Neural progenitor cell (in vitro differentiated cells): Measurements from ENCODE around the gene LMCD1. TPM values are rescaled to one million over a fixed set of nuclear protein-coding genes. Genes with fewer than 3 reads are reported as not detected.

Source experiments
- DNase-seq: peaks from one replicate; pipeline ENCODE4 v3.0.0-alpha.2; 2016; ENCODE audit warnings: low spot score
- H2AFZ ChIP-seq: fragments of 200-600 bp; sonication (generic); replicated peaks from 2 replicates; pipeline ENCODE4 v1.6.1; 2016; ENCODE audit warnings: antibody characterized with exemption
- H3F3A ChIP-seq: fragments of 200-600 bp; sonication (generic); 2 replicates; pipeline ENCODE4 v1.6.1; 2016; ENCODE audit warnings: antibody characterized with exemption, low read depth
- H3K27ac ChIP-seq: fragments of 200-600 bp; sonication (generic); 2 replicates; pipeline ENCODE4 v1.5.1; 2016; ENCODE audit warnings: mild to moderate bottlenecking
- H3K27me3 ChIP-seq: fragments of 200-600 bp; sonication (generic); 2 replicates; pipeline ENCODE4 v1.6.1; 2016; ENCODE audit warnings: mild to moderate bottlenecking, moderate library complexity
- H3K36me3 ChIP-seq: fragments of 200-600 bp; sonication (generic); 2 replicates; pipeline ENCODE4 v1.5.1; 2016
- H3K4me1 ChIP-seq: fragments of 200-600 bp; sonication (generic); 2 replicates; pipeline ENCODE4 v1.6.1; 2016; ENCODE audit warnings: mixed run types
- H3K4me2 ChIP-seq: fragments of 200-600 bp; sonication (generic); 2 replicates; pipeline ENCODE4 v1.6.1; 2016
- H3K4me3 ChIP-seq: fragments of 200-600 bp; sonication (generic); 2 replicates; pipeline ENCODE4 v1.5.1; 2016
- H3K79me2 ChIP-seq: fragments of 200-600 bp; sonication (generic); 2 replicates; pipeline ENCODE4 v1.6.1; 2016; ENCODE audit warnings: low read depth
- H3K9ac ChIP-seq: fragments of 200-600 bp; sonication (generic); 2 replicates; pipeline ENCODE4 v1.6.1; 2016
- H3K9me3 ChIP-seq: fragments of 200-600 bp; sonication (generic); 2 replicates; pipeline ENCODE4 v1.5.1; 2016; ENCODE audit warnings: low read depth
- H4K20me1 ChIP-seq: fragments of 200-600 bp; sonication (generic); 2 replicates; pipeline ENCODE4 v1.6.1; 2016; ENCODE audit warnings: low read depth
- H3K27ac Mint-ChIP-seq: 3 replicates; pipeline ENCODE4 v1.8.0; 2021; ENCODE audit warnings: mixed read lengths
- H3K27me3 Mint-ChIP-seq: 2 replicates; pipeline ENCODE4 v1.8.0; 2022; ENCODE audit warnings: low read depth, mild to moderate bottlenecking, inconsistent platforms, moderate library complexity, mixed read lengths; ENCODE audit not compliant: insufficient read depth
- H3K36me3 Mint-ChIP-seq: 3 replicates; pipeline ENCODE4 v1.8.0; 2021; ENCODE audit warnings: mixed read lengths
- H3K4me1 Mint-ChIP-seq: 3 replicates; pipeline ENCODE4 v1.8.0; 2021; ENCODE audit warnings: mixed read lengths
- H3K4me3 Mint-ChIP-seq: 3 replicates; pipeline ENCODE4 v1.8.0; 2021; ENCODE audit warnings: mild to moderate bottlenecking, moderate library complexity, mixed read lengths
- H3K9me3 Mint-ChIP-seq: 3 replicates; pipeline ENCODE4 v1.8.0; 2020; ENCODE audit warnings: mixed read lengths
- EZH2 ChIP-seq: fragments of 200-600 bp; sonication (generic); IDR thresholded peaks from 2 replicates; pipeline ENCODE4 v1.6.1; 2017; ENCODE audit warnings: antibody characterized with exemption, mild to moderate bottlenecking, moderate library complexity
- EZH2phosphoT487 ChIP-seq: fragments of 200-600 bp; sonication (generic); IDR thresholded peaks from 2 replicates; pipeline ENCODE4 v1.6.1; 2017; ENCODE audit warnings: antibody characterized with exemption
- total RNA-seq: library from RNA; depleted of rRNA; stranded (reverse); fragments of >200 nt; gene quantifications from 2 replicates; pipeline ENCODE4 v1.2.3, GENCODE V29; 2015; ENCODE audit warnings: low replicate concordance
- TF ChIP-seq, protein P1 (sequence below): fragments of 200-600 bp; sonication (generic); IDR thresholded peaks from 2 replicates; pipeline ENCODE4 v1.5.1; 2017; ENCODE audit warnings: antibody characterized with exemption, mild to moderate bottlenecking

The LMCD1 gene
- total RNA-seq, 1 donor from 2014 or later = not detected

DNA sequence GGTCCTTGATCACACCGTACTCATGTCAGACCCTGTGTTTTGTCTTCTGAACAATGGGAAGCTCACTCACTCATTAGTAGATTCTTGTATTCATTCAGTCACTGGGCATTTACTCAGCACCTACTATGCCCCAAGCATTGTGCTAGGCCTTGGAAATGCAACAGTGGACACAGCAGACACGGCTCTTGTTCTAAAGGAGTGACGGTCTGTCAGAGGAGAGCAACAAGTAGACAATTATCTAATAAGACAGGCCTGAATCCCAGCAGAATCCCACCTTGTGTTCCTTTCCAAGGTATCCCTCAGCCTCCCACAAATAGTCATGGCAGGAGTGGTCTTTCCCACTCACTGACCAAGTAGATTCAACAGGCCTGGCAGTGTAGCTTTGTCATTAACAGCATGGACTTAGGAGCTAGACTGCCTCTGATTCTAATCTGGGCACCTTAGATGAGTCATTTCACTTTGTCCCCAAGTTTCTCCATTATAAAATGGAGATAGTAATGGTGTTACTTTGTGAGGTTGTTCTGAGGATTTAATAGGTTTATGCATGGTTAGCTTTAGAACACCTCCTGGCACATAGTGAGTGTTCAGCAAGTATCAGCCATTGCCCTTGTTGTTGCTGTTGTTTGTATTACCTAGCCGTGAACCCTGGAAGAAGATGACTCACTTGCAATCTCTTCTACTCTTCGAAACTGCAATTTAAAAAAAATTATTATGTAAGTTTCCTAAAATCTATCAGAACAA is 73.9 kb downstream of the LMCD1 start:
- peaks cover 4% of the 10 kb centered on the region for H3K4me1 Mint-ChIP-seq
- H3K27me3 Mint-ChIP-seq = no peaks in the 10 kb centered on the region
- peaks cover 2% of the 10 kb centered on the region for H3K9me3 Mint-ChIP-seq
- no peaks in the 10 kb centered on the region for H3F3A ChIP-seq
- H3K9ac ChIP-seq = no peak overlapping the region
- no peak for TF ChIP-seq EZH2
- no peak for TF ChIP-seq EZH2phosphoT487
- TF ChIP-seq, protein P1, sequence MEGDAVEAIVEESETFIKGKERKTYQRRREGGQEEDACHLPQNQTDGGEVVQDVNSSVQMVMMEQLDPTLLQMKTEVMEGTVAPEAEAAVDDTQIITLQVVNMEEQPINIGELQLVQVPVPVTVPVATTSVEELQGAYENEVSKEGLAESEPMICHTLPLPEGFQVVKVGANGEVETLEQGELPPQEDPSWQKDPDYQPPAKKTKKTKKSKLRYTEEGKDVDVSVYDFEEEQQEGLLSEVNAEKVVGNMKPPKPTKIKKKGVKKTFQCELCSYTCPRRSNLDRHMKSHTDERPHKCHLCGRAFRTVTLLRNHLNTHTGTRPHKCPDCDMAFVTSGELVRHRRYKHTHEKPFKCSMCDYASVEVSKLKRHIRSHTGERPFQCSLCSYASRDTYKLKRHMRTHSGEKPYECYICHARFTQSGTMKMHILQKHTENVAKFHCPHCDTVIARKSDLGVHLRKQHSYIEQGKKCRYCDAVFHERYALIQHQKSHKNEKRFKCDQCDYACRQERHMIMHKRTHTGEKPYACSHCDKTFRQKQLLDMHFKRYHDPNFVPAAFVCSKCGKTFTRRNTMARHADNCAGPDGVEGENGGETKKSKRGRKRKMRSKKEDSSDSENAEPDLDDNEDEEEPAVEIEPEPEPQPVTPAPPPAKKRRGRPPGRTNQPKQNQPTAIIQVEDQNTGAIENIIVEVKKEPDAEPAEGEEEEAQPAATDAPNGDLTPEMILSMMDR = no peak
- no peak for DNase-seq
- H3K4me3 Mint-ChIP-seq = no peak overlapping the region
- H4K20me1 ChIP-seq = no peaks in the 10 kb centered on the region
- H3K4me3 ChIP-seq = no peak overlapping the region
- no peaks in the 10 kb centered on the region for H3K4me1 ChIP-seq
- H3K27ac ChIP-seq = no peak overlapping the region
- no peaks in the 10 kb centered on the region for H3K9me3 ChIP-seq
- H3K36me3 Mint-ChIP-seq = peaks cover 3% of the 10 kb centered on the region
- no peaks in the 10 kb centered on the region for H3K27me3 ChIP-seq
- H3K4me2 ChIP-seq = no peak overlapping the region
- H3K79me2 ChIP-seq = no peaks in the 10 kb centered on the region
- H2AFZ ChIP-seq = no peak overlapping the region
- no peaks in the 10 kb centered on the region for H3K36me3 ChIP-seq
- no peak overlapping the region for H3K27ac Mint-ChIP-seq

GRCh38 chr3:8576436-8576835 is 74.8 kb downstream of the LMCD1 start:
- no peak overlapping the region for H3K27ac ChIP-seq
- H3K9me3 ChIP-seq = no peaks in the 10 kb centered on the region
- H3F3A ChIP-seq = no peaks in the 10 kb centered on the region
- peaks cover 3% of the 10 kb centered on the region for H3K27me3 Mint-ChIP-seq
- H3K36me3 ChIP-seq = no peaks in the 10 kb centered on the region
- H3K4me1 Mint-ChIP-seq = no peaks in the 10 kb centered on the region
- no peak for DNase-seq
- H3K27me3 ChIP-seq = no peaks in the 10 kb centered on the region
- H3K4me1 ChIP-seq = no peaks in the 10 kb centered on the region
- H3K79me2 ChIP-seq = no peaks in the 10 kb centered on the region
- H3K4me3 ChIP-seq = no peak overlapping the region
- no peaks in the 10 kb centered on the region for H4K20me1 ChIP-seq
- no peak overlapping the region for H3K9ac ChIP-seq
- no peaks in the 10 kb centered on the region for H3K36me3 Mint-ChIP-seq
- H3K27ac Mint-ChIP-seq = no peak overlapping the region
- H3K4me3 Mint-ChIP-seq = no peak overlapping the region
- H2AFZ ChIP-seq = no peak overlapping the region
- no peak overlapping the region for H3K4me2 ChIP-seq
- TF ChIP-seq, protein P1 = no peak
- TF ChIP-seq EZH2phosphoT487 = no peak
- no peak for TF ChIP-seq EZH2
- H3K9me3 Mint-ChIP-seq = peaks cover 2% of the 10 kb centered on the region

DNA sequence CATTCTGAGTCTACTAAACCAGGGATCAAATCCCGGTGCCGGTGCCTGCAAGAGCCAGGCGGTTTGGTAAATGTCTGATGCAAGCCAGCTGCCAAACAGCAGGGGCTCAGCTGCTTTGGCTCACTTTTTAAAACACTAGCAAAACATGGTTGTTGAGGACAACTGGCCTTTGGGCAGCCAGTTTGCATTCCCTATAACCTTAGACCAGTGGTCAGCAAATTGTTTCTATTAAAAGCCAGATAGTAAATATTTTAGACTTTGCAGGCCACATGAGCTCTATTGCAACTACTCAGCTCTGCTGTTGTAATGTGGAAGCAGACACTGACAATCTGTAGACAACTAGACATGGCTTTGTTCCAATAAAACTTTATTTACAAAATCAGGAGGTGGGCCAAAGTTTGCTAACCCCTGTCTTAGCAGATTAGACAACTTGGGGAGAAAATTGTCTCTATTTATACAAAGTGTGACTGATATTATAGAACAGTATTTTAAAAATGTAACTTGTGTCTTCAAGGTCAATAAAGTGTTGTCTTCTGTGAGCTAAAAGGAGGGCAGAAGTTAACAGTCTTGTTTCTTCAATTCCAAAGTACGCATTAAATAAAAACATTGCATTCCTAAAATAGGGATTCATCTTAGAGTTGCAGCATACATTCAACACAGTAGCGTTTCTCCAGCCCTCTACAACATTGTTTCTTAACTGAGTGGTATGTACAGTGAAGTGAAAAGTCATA is 75.4 kb downstream of the LMCD1 start:
- Histone ChIP-seq H3K4me3 (no peak overlapping the region), H4K20me1 (no peaks in the 10 kb centered on the region), H3K4me1 (no peaks in the 10 kb centered on the region), H3K79me2 (no peaks in the 10 kb centered on the region), H3F3A (no peaks in the 10 kb centered on the region), H3K36me3 (no peaks in the 10 kb centered on the region), H3K9ac (no peak overlapping the region), H2AFZ (no peak overlapping the region), H3K9me3 (no peaks in the 10 kb centered on the region), H3K27ac (no peak overlapping the region), H3K27me3 (no peaks in the 10 kb centered on the region), H3K4me2 (no peak overlapping the region)
- H3K36me3 Mint-ChIP-seq = no peaks in the 10 kb centered on the region
- H3K4me1 Mint-ChIP-seq = no peaks in the 10 kb centered on the region
- H3K27ac Mint-ChIP-seq = no peak overlapping the region
- H3K4me3 Mint-ChIP-seq = no peak overlapping the region
- peaks cover 3% of the 10 kb centered on the region for H3K27me3 Mint-ChIP-seq
- DNase-seq = no peak
- H3K9me3 Mint-ChIP-seq = peaks cover 2% of the 10 kb centered on the region
- TF ChIP-seq, protein P1 = no peak
- TF ChIP-seq EZH2 (no peak), EZH2phosphoT487 (no peak)
